ENCODE results near the gene RBBP8. TPM values are rescaled to one million over a fixed set of nuclear protein-coding genes. Genes with fewer than 3 reads are reported as not detected.

Gene RBBP8
- polyA plus RNA-seq, 3 donors: 5.8 to 9.6 (median 7.8) TPM

GRCh38 chr18:22932885-22933205, 283 bp upstream of the RBBP8 start:
- no peak for TF ChIP-seq CTCF (IDR thresholded peaks at IDR 0.05)
- H2AFZ ChIP-seq (ENCODE audit: insufficient read depth, low read depth, low read length, poor library complexity, severe bottlenecking): peak overlapping the region; percentile 92

GRCh38 chr18:22933966-22934423, 867 bp downstream of the RBBP8 start:
- H3K36me3 Mint-ChIP-seq: peaks cover 5 to 13% of the 10 kb centered on the region in 2 donors
- Histone ChIP-seq H3K36me3 (replicated peaks in 1 of 2; ENCODE audit: control insufficient read depth in 1 of 2, insufficient read depth in 2 of 2, low read length in 2 of 2) (peaks cover 0 to 3% of the 10 kb centered on the region in 2 donors), H3K4me3 (replicated peaks in 1 of 3; ENCODE audit: low read depth in 2 of 3, low read length in 3 of 3) (peak overlapping the region; percentile 77 to 93 (median 90)), H4K20me1 (ENCODE audit: insufficient read depth, low read length) (no peaks in the 10 kb centered on the region), H3K79me2 (ENCODE audit: insufficient read depth, low read length) (peaks cover 26% of the 10 kb centered on the region), H3K4me2 (replicated peaks; ENCODE audit: extremely low read depth, low read length, poor library complexity, severe bottlenecking) (peak overlapping the region; percentile 90), H3K9me3 (replicated peaks in 1 of 2; ENCODE audit: control insufficient read depth in 1 of 2, insufficient read depth in 1 of 2, low read length in 2 of 2) (no peaks in the 10 kb centered on the region), H3K27ac (ENCODE audit: low read depth in 1 of 2, low read length in 2 of 2) (peak overlapping the region; percentile 96), H3K4me1 (ENCODE audit: control insufficient read depth in 1 of 2, insufficient read depth in 2 of 2, low read length in 2 of 2) (peaks cover 6 to 21% of the 10 kb centered on the region in 2 donors), H3K27me3 (ENCODE audit: control insufficient read depth in 2 of 2, insufficient read depth in 2 of 2, low read length in 2 of 2) (no peaks in the 10 kb centered on the region), H2AFZ (ENCODE audit: insufficient read depth, low read depth, low read length, poor library complexity, severe bottlenecking) (peak overlapping the region; percentile 92), H3K9ac (ENCODE audit: insufficient read depth, low read length, poor library complexity, severe bottlenecking) (peak overlapping the region; percentile 95)
- peak overlapping the region; percentile 92 to 95 for H3K4me3 Mint-ChIP-seq
- H3K9me3 Mint-ChIP-seq: no peaks in the 10 kb centered on the region
- H3K27ac Mint-ChIP-seq: peak overlapping the region; percentile 93 to 99 (median 98)
- no peak for DNase-seq
- no peak for TF ChIP-seq CTCF (IDR thresholded peaks at IDR 0.05)
- intact Hi-C loops (cut with micrococcal nuclease): loop anchor here in 1 of 2 donors (5.0 to 10.0 kb wide), 2 partner anchors 48 to 481 kb away; no protein-coding TSS in a partner anchor
- H3K4me1 Mint-ChIP-seq: peaks cover 20% of the 10 kb centered on the region
- 11% methylated on average over 8 of the region's 16 CpGs for WGBS (ENCODE audit: insufficient coverage)
- H3K27me3 Mint-ChIP-seq (ENCODE audit: low read depth in 3 of 3): peaks cover 0 to 5% (median 0%) of the 10 kb centered on the region in 3 donors

More at GRCh38 chr18:22932885-22933205, 283 bp upstream of the RBBP8 start:
- Histone ChIP-seq H3K4me2 (replicated peaks; ENCODE audit: extremely low read depth, low read length, poor library complexity, severe bottlenecking) (peak overlapping the region; percentile 90), H3K4me3 (replicated peaks in 1 of 3; ENCODE audit: low read depth in 2 of 3, low read length in 3 of 3) (peak overlapping the region; percentile 77 to 93 (median 90)), H3K27me3 (ENCODE audit: control insufficient read depth in 2 of 2, insufficient read depth in 2 of 2, low read length in 2 of 2) (no peaks in the 10 kb centered on the region), H4K20me1 (ENCODE audit: insufficient read depth, low read length) (no peaks in the 10 kb centered on the region), H3K9me3 (replicated peaks in 1 of 2; ENCODE audit: control insufficient read depth in 1 of 2, insufficient read depth in 1 of 2, low read length in 2 of 2) (no peaks in the 10 kb centered on the region), H3K79me2 (ENCODE audit: insufficient read depth, low read length) (peaks cover 23% of the 10 kb centered on the region), H3K9ac (ENCODE audit: insufficient read depth, low read length, poor library complexity, severe bottlenecking) (peak overlapping the region; percentile 95), H3K36me3 (replicated peaks in 1 of 2; ENCODE audit: control insufficient read depth in 1 of 2, insufficient read depth in 2 of 2, low read length in 2 of 2) (peaks cover 0 to 3% of the 10 kb centered on the region in 2 donors), H3K27ac (ENCODE audit: low read depth in 1 of 2, low read length in 2 of 2) (peak overlapping the region; percentile 96), H3K4me1 (ENCODE audit: control insufficient read depth in 1 of 2, insufficient read depth in 2 of 2, low read length in 2 of 2) (peaks cover 4 to 14% of the 10 kb centered on the region in 2 donors)
- Mint-ChIP-seq H3K27ac (peak overlapping the region; percentile 81 to 99 (median 98)), H3K4me3 (peak overlapping the region; percentile 92 to 95), H3K4me1 (peaks cover 12% of the 10 kb centered on the region), H3K36me3 (peaks cover 0 to 6% of the 10 kb centered on the region in 2 donors), H3K9me3 (no peaks in the 10 kb centered on the region), H3K27me3 (ENCODE audit: low read depth in 3 of 3) (peaks cover 0 to 5% (median 0%) of the 10 kb centered on the region in 3 donors)
- 0% methylated on average over 17 of the region's 17 CpGs for WGBS (ENCODE audit: insufficient coverage)
- intact Hi-C loops (cut with micrococcal nuclease): loop anchor here in 1 of 2 donors (5.0 to 10.0 kb wide), 2 partner anchors 49 to 482 kb away; no protein-coding TSS in a partner anchor
- peak in 1 of 3 donors; percentile 19 for DNase-seq
